GM12873 (cell line): Measurements from ENCODE around the gene FASTKD3.

Source experiments
- CTCF ChIP-seq: IDR thresholded peaks from 2 replicates; pipeline ENCODE4 v1.5.1; 2012; ENCODE audit warnings: low read depth, mild to moderate bottlenecking, moderate library complexity, low read length, control low read depth; ENCODE audit not compliant: insufficient read depth; ENCODE audit errors: missing control alignments

Gene FASTKD3

DNA sequence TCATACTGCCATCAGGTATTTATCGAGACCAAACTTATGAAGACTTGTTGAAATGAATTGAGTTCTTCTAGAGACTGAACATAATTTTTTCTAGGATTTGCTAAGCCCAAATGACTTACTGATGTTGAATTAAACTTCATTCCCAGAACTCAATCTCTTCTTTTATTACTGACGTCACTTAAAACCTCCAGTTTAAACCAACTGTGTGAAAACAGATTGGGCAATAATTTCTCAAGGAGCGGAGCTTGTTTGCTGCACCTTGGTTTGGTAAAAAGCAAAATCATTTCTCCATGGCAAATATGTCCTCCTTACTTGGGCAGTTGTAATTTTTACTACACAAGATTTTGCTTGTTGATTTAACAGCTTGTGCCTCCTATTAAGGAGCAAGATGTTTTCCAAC is 55.3 kb downstream of the FASTKD3 start:
- no peak for TF ChIP-seq CTCF

DNA sequence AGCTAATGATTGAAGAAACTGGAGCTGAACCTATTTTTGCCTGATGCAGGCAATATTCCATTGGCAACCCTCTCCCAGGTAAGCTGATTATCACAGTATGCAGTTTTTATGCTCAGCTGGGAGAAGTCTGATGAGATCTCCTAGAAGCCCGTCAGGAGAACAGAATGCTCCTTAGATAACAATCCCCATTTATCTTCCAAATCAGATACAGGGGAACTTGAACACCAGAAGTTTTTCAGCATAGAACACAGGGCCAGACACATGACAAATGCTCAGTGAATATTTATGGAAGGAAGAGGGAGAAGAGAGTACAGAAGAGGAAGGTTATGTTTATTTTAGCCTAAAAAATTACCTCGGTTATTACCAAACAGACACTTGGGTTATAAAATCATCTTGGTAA is 55.8 kb downstream of the FASTKD3 start:
- no peak for TF ChIP-seq CTCF

- TF ChIP-seq CTCF: no peak
Measured at GRCh38 chr5:7811715-7812114, 57.1 kb downstream of the FASTKD3 start.
